MCF 10A (cell line): ENCODE measurements around the gene NAALADL1. TPM values are rescaled to one million over a fixed set of nuclear protein-coding genes. Genes with fewer than 3 reads are reported as not detected.
A peak's percentile ranks its signal among the peaks of the same experiment; 100 is the strongest.
"Not testable (repeated sequence)": the region's sequence is repeated elsewhere in the genome, so short reads cannot be mapped to it uniquely, and the experiment has no call there.

ENCODE experiments used
- BruUV-seq: library from RNA; stranded (reverse); fragments of 400-500 nt; replicated peaks from 2 replicates; lab custom pipeline; 2021; lab: Mats Ljungman, UMichigan
- CTCF ChIA-PET: fragments of 300-600 bp; sonication (Branson Sonifier 250); formaldehyde crosslinking; extraction: SDS; loops from one replicate; lab custom pipeline; 2021; ENCODE audit warnings: antibody characterized with exemption, inconsistent platforms; lab: Yijun Ruan, JAX
- POLR2A ChIA-PET: fragments of 300-600, 350-650 bp; sonication (Branson Sonifier 250); formaldehyde crosslinking; extraction: SDS; loops from one replicate; lab custom pipeline; 2020; ENCODE audit warnings: antibody characterized with exemption, inconsistent platforms; lab: Yijun Ruan, JAX
- DNase-seq: peaks from one replicate; pipeline ENCODE4 v3.0.0-alpha.2; 2018; ENCODE audit not compliant: unreplicated experiment
- H3K27ac Mint-ChIP-seq: one replicate; pipeline ENCODE4 v1.8.0; 2022; ENCODE audit warnings: mild to moderate bottlenecking, low read depth, mixed read lengths; ENCODE audit not compliant: unreplicated experiment
- H3K27me3 Mint-ChIP-seq: one replicate; pipeline ENCODE4 v1.8.0; 2022; ENCODE audit warnings: mixed read lengths; ENCODE audit not compliant: insufficient read depth, unreplicated experiment
- H3K36me3 Mint-ChIP-seq: one replicate; pipeline ENCODE4 v1.8.0; 2022; ENCODE audit warnings: mild to moderate bottlenecking, moderate library complexity, mixed read lengths; ENCODE audit not compliant: insufficient read depth, unreplicated experiment
- H3K4me1 Mint-ChIP-seq: one replicate; pipeline ENCODE4 v1.8.0; 2022; ENCODE audit warnings: mixed read lengths; ENCODE audit not compliant: insufficient read depth, unreplicated experiment
- H3K4me3 Mint-ChIP-seq: one replicate; pipeline ENCODE4 v1.8.0; 2022; ENCODE audit warnings: mild to moderate bottlenecking, moderate library complexity, mixed read lengths; ENCODE audit not compliant: unreplicated experiment
- H3K9me3 Mint-ChIP-seq: one replicate; pipeline ENCODE4 v1.8.0; 2022; ENCODE audit warnings: mixed read lengths; ENCODE audit not compliant: unreplicated experiment
- CTCF ChIP-seq: fragments of 200-600 bp; IDR thresholded peaks from one replicate; pipeline ENCODE4 v1.8.0; 2022; ENCODE audit warnings: antibody characterized with exemption, mild to moderate bottlenecking; ENCODE audit not compliant: unreplicated experiment
- intact Hi-C: fragments of 100-400 bp; cut with micrococcal nuclease; formaldehyde crosslinking; loops from 2 replicates; pipeline ENCODE4 v1.14.1; 2022
- total RNA-seq: library from RNA; stranded (reverse); gene quantifications from 2 replicates; pipeline ENCODE4 v1.2.3, GENCODE V29; 2022

The NAALADL1 gene
- total RNA-seq, 1 experiment from 2014 or later: not detected

DNA sequence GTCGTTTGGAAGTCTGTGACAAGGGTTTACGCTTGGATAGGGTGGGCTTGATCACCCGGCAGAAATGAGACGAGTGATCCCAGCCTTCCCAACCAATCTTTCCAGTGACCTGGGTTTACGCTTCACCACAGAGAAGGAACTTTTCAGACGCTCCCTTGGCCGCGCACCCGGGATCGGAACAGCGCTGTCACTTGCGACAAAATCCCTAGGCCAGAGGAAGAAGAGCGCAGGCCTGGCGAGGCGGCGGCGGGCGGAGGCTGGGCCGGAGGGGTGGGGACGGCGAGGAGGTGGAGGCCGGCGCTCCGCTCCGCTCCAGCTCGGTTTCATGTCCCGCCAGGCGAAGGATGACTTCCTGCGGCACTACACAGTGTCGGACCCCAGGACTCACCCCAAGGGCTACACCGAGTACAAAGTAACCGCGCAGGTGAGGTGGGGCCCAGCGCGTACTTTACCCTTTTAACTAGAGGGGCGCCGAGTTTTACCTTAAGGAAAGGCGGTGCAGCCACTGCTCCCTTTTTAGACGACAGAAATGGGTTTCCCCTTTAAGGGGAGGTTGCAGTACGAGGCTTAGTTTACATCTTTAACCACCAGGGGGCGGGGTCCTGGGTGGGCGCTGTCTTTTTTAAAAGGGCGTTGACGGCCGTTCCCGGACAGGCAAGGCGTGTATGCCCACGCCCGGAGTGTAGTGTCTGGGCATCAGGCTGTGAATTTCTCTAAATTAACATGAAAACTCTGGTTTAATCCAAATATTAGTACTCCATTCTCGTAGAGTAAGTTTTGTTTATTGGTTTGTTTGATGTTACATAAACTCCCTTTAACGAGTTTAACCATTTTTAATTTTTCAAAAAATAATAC lies 30.9 kb downstream of the NAALADL1 start, which contains the start of gene SNX15:
Gene SNX15, plus strand, starts transcription at position 227 of the 855 bp plus-strand sequence. Its CDS starts 99 bp downstream, at position 326.
- intact Hi-C loops: loop anchor here (5.0 kb wide), 2 partner anchors 55 to 110 kb away; partner anchors contain the start of genes ATG2A, CDCA5 and ZFPL1
- peaks cover 11% of the 10 kb centered on the region for H3K36me3 Mint-ChIP-seq
- ChIA-PET POLR2A (interaction anchor here (0.8 to 3.7 kb wide), 16 partner anchors 9 to 590 kb away, joined by 3 to 28 read pairs (median 4); partner anchors contain the start of genes ARL2, FAU, MRPL49 and SAC3D1), CTCF (interaction anchor here (0.6 to 5.9 kb wide), 10 partner anchors 12 to 239 kb away, joined by 3 to 64 read pairs (median 3); partner anchors contain the start of genes ARL2, SAC3D1 and ZNHIT2)
- TSS peak; percentile 72 for BruUV-seq
- H3K4me3 Mint-ChIP-seq: peak within 1 kb of the TSS; percentile 75
- peak; percentile 71 for TF ChIP-seq CTCF
- peak; percentile 97 for DNase-seq
- no peaks in the 10 kb centered on the region for H3K27me3 Mint-ChIP-seq
- H3K27ac Mint-ChIP-seq: peak within 1 kb of the TSS; percentile 30
- H3K9me3 Mint-ChIP-seq: no peaks in the 10 kb centered on the region
- H3K4me1 Mint-ChIP-seq: peaks cover 7% of the 10 kb centered on the region

GRCh38 chr11:65026810-65027209 lies 31.5 kb downstream of the NAALADL1 start:
- Mint-ChIP-seq H3K4me1 (peaks cover 12% of the 10 kb centered on the region), H3K36me3 (peaks cover 5% of the 10 kb centered on the region), H3K9me3 (no peaks in the 10 kb centered on the region), H3K27ac (peak overlapping the region; percentile 30), H3K4me3 (peak overlapping the region; percentile 75), H3K27me3 (no peaks in the 10 kb centered on the region)
- no peak for TF ChIP-seq CTCF
- ChIA-PET CTCF (interaction anchor here (0.8 to 5.9 kb wide), 7 partner anchors 12 to 179 kb away, joined by 3 to 64 read pairs (median 3); partner anchors contain the start of genes ARL2 and SAC3D1), POLR2A (interaction anchor here (0.8 to 3.7 kb wide), 15 partner anchors 8 to 590 kb away, joined by 3 to 28 read pairs (median 3); partner anchors contain the start of genes ARL2, FAU, MRPL49 and SAC3D1)
- no TSS peak for BruUV-seq
- DNase-seq: no peak
- intact Hi-C loops: loop anchor here (5.0 kb wide), 2 partner anchors 55 to 110 kb away; partner anchors contain the start of genes ATG2A, CDCA5 and ZFPL1

GRCh38 chr11:65023502-65023901 lies 34.9 kb downstream of the NAALADL1 start:
- DNase-seq, intact Hi-C loops, H3K9me3 Mint-ChIP-seq, H3K36me3 Mint-ChIP-seq, H3K4me3 Mint-ChIP-seq, BruUV-seq, H3K27ac Mint-ChIP-seq, H3K27me3 Mint-ChIP-seq: not testable (repeated sequence)
- H3K4me1 Mint-ChIP-seq: peaks cover 12% of the 10 kb centered on the region
- ChIA-PET POLR2A (interaction anchor here (1.3 kb wide), 1 partner anchor 9 kb away, joined by 5 read pairs; the partner anchor contains the start of gene ARL2), CTCF (interaction anchor here (0.6 kb wide), 1 partner anchor 162 kb away, joined by 3 read pairs; no protein-coding TSS in a partner anchor)

- ChIA-PET POLR2A (no interaction called here), CTCF (interaction anchor here (0.6 to 1.4 kb wide), 2 partner anchors 112 to 173 kb away, joined by 3 to 4 read pairs; no protein-coding TSS in a partner anchor)
- no TSS peak for BruUV-seq
- H3K4me3 Mint-ChIP-seq: no peak overlapping the region
- no peak overlapping the region for H3K27ac Mint-ChIP-seq
- DNase-seq: no peak
- intact Hi-C loops: no loop called here
- H3K36me3 Mint-ChIP-seq: peaks cover 6% of the 10 kb centered on the region
- TF ChIP-seq CTCF: no peak
- no peaks in the 10 kb centered on the region for H3K27me3 Mint-ChIP-seq
- H3K9me3 Mint-ChIP-seq: no peaks in the 10 kb centered on the region
- peaks cover 11% of the 10 kb centered on the region for H3K4me1 Mint-ChIP-seq
These were observed 36.8 kb downstream of the NAALADL1 start for GRCh38 chr11:65021509-65021908.
